ENCODE data around the gene TOM1L2. TPM values are rescaled to one million over a fixed set of nuclear protein-coding genes. Genes with fewer than 3 reads are reported as not detected.
A peak's percentile ranks its signal among the peaks of the same experiment; 100 is the strongest.

The TOM1L2 gene
- total RNA-seq, 2 donors from 2014 or later: 15.5 to 17.8 TPM

GRCh38 chr17:17877529-17878358 is 94.5 kb downstream of the TOM1L2 start:
- no peaks in the 10 kb centered on the region for H3K36me3 Mint-ChIP-seq
- no peaks in the 10 kb centered on the region for H3K27me3 Mint-ChIP-seq
- no peak overlapping the region for H3K4me3 Mint-ChIP-seq
- no peak overlapping the region for H3K27ac Mint-ChIP-seq
- H3K9me3 Mint-ChIP-seq: no peaks in the 10 kb centered on the region
- ATAC-seq: no peak
- DNase-seq (ENCODE audit: low spot score): no peak
- no peaks in the 10 kb centered on the region for H3K4me1 Mint-ChIP-seq (ENCODE audit: low read depth in 2 of 2)

GRCh38 chr17:17876959-17877528 is 95.2 kb downstream of the TOM1L2 start:
- ATAC-seq (no peak), DNase-seq (ENCODE audit: low spot score) (no peak)
- Mint-ChIP-seq H3K4me1 (ENCODE audit: low read depth in 2 of 2) (no peaks in the 10 kb centered on the region), H3K27ac (no peak overlapping the region), H3K9me3 (no peaks in the 10 kb centered on the region), H3K4me3 (no peak overlapping the region), H3K27me3 (no peaks in the 10 kb centered on the region), H3K36me3 (no peaks in the 10 kb centered on the region)

- Mint-ChIP-seq H3K36me3 (no peaks in the 10 kb centered on the region), H3K9me3 (no peaks in the 10 kb centered on the region), H3K27me3 (no peaks in the 10 kb centered on the region), H3K27ac (no peak overlapping the region), H3K4me3 (no peak overlapping the region), H3K4me1 (ENCODE audit: low read depth in 2 of 2) (no peaks in the 10 kb centered on the region)
- DNase-seq (ENCODE audit: low spot score) (no peak), ATAC-seq (no peak)
Measured at GRCh38 chr17:17874478-17874877, 97.7 kb downstream of the TOM1L2 start.

- ATAC-seq (no peak), DNase-seq (ENCODE audit: low spot score) (no peak)
- Mint-ChIP-seq H3K27me3 (no peaks in the 10 kb centered on the region), H3K4me3 (no peak overlapping the region), H3K36me3 (no peaks in the 10 kb centered on the region), H3K27ac (no peak overlapping the region), H3K4me1 (ENCODE audit: low read depth in 2 of 2) (no peaks in the 10 kb centered on the region), H3K9me3 (no peaks in the 10 kb centered on the region)
Measured at GRCh38 chr17:17873450-17873991, 98.7 kb downstream of the TOM1L2 start.

- H3K36me3 Mint-ChIP-seq: no peaks in the 10 kb centered on the region
- no peaks in the 10 kb centered on the region for H3K9me3 Mint-ChIP-seq
- H3K27me3 Mint-ChIP-seq: no peaks in the 10 kb centered on the region
- no peak overlapping the region for H3K4me3 Mint-ChIP-seq
- H3K27ac Mint-ChIP-seq: no peak overlapping the region
- no peak for DNase-seq (ENCODE audit: low spot score)
- no peaks in the 10 kb centered on the region for H3K4me1 Mint-ChIP-seq (ENCODE audit: low read depth in 2 of 2)
- no peak for ATAC-seq
Measured at GRCh38 chr17:17872547-17873345, 99.5 kb downstream of the TOM1L2 start.

- DNase-seq (ENCODE audit: low spot score): no peak
- Mint-ChIP-seq H3K4me1 (ENCODE audit: low read depth in 2 of 2) (no peaks in the 10 kb centered on the region), H3K4me3 (no peak overlapping the region), H3K27me3 (no peaks in the 10 kb centered on the region), H3K9me3 (no peaks in the 10 kb centered on the region), H3K36me3 (no peaks in the 10 kb centered on the region), H3K27ac (no peak overlapping the region)
- ATAC-seq: no peak
Measured at GRCh38 chr17:17871913-17872312, 100.3 kb downstream of the TOM1L2 start.

- no peak overlapping the region for H3K27ac Mint-ChIP-seq
- no peaks in the 10 kb centered on the region for H3K9me3 Mint-ChIP-seq
- ATAC-seq (no peak), DNase-seq (ENCODE audit: low spot score) (no peak)
- H3K4me3 Mint-ChIP-seq: no peak overlapping the region
- H3K27me3 Mint-ChIP-seq: no peaks in the 10 kb centered on the region
- no peaks in the 10 kb centered on the region for H3K36me3 Mint-ChIP-seq
- H3K4me1 Mint-ChIP-seq (ENCODE audit: low read depth in 2 of 2): no peaks in the 10 kb centered on the region
Measured at GRCh38 chr17:17870247-17870646, 102.0 kb downstream of the TOM1L2 start.

GRCh38 chr17:17868641-17869522 is 103.3 kb downstream of the TOM1L2 start:
- no peaks in the 10 kb centered on the region for H3K36me3 Mint-ChIP-seq
- no peak overlapping the region for H3K27ac Mint-ChIP-seq
- no peaks in the 10 kb centered on the region for H3K27me3 Mint-ChIP-seq
- no peak for DNase-seq (ENCODE audit: low spot score)
- H3K4me3 Mint-ChIP-seq: no peak overlapping the region
- ATAC-seq: no peak
- H3K4me1 Mint-ChIP-seq (ENCODE audit: low read depth in 2 of 2): no peaks in the 10 kb centered on the region
- no peaks in the 10 kb centered on the region for H3K9me3 Mint-ChIP-seq

- Mint-ChIP-seq H3K36me3 (no peaks in the 10 kb centered on the region), H3K4me1 (ENCODE audit: low read depth in 2 of 2) (peaks cover 0 to 2% of the 10 kb centered on the region in 2 donors)
- peak in 1 of 2 donors; percentile 11 for ATAC-seq
Measured at GRCh38 chr17:17866897-17867296, 105.3 kb downstream of the TOM1L2 start.

GRCh38 chr17:17866425-17866824 is 105.8 kb downstream of the TOM1L2 start:
- no peak overlapping the region for H3K4me3 Mint-ChIP-seq
- H3K27me3 Mint-ChIP-seq: no peaks in the 10 kb centered on the region
- no peaks in the 10 kb centered on the region for H3K36me3 Mint-ChIP-seq
- ATAC-seq: no peak
- peaks cover 0 to 2% of the 10 kb centered on the region in 2 donors for H3K4me1 Mint-ChIP-seq (ENCODE audit: low read depth in 2 of 2)
- H3K27ac Mint-ChIP-seq: no peak overlapping the region
- no peaks in the 10 kb centered on the region for H3K9me3 Mint-ChIP-seq
- DNase-seq (ENCODE audit: low spot score): no peak

More at GRCh38 chr17:17866897-17867296, 105.3 kb downstream of the TOM1L2 start:
- no peak overlapping the region for H3K4me3 Mint-ChIP-seq
- H3K27me3 Mint-ChIP-seq: no peaks in the 10 kb centered on the region
- no peaks in the 10 kb centered on the region for H3K9me3 Mint-ChIP-seq
- no peak for DNase-seq (ENCODE audit: low spot score)
- H3K27ac Mint-ChIP-seq: no peak overlapping the region

GRCh38 chr17:17865035-17865434 is 107.2 kb downstream of the TOM1L2 start:
- ATAC-seq: no peak
- Mint-ChIP-seq H3K27me3 (no peaks in the 10 kb centered on the region), H3K4me3 (no peak overlapping the region), H3K27ac (no peak overlapping the region), H3K36me3 (no peaks in the 10 kb centered on the region), H3K9me3 (no peaks in the 10 kb centered on the region), H3K4me1 (ENCODE audit: low read depth in 2 of 2) (peaks cover 0 to 2% of the 10 kb centered on the region in 2 donors)
- no peak for DNase-seq (ENCODE audit: low spot score)

- Mint-ChIP-seq H3K4me3 (no peak overlapping the region), H3K4me1 (ENCODE audit: low read depth in 2 of 2) (peaks cover 0 to 2% of the 10 kb centered on the region in 2 donors), H3K27ac (no peak overlapping the region), H3K9me3 (no peaks in the 10 kb centered on the region), H3K36me3 (no peaks in the 10 kb centered on the region), H3K27me3 (no peaks in the 10 kb centered on the region)
- no peak for DNase-seq (ENCODE audit: low spot score)
- ATAC-seq: no peak
Measured at GRCh38 chr17:17860766-17861107, 111.5 kb downstream of the TOM1L2 start.

Data from natural killer cell treated with Interleukin-12 subunit alpha and Interleukin-12 subunit beta and Interleukin-15 and Interleukin-18, amount 100 ng/mL, for 72 hours (primary cell).